Liver (tissue), 9 donors: ENCODE measurements around the gene GYG2. TPM values are rescaled to one million over a fixed set of nuclear protein-coding genes. Genes with fewer than 3 reads are reported as not detected.
"Not testable (repeated sequence)": the region's sequence is repeated elsewhere in the genome, so short reads cannot be mapped to it uniquely, and the experiment has no call there.

Experiments
- DNase-seq: peaks from one replicate; pipeline ENCODE4 v3.0.0-alpha.2; 2017; ENCODE audit warnings: low spot score
- H3K27ac ChIP-seq, 2 donors: one replicate each; pipeline ENCODE4 v1.7.0; 2013; ENCODE audit warnings: inconsistent platforms in 2 of 2, low read length in 2 of 2, control low read depth in 1 of 2, low read depth in 1 of 2, mild to moderate bottlenecking in 1 of 2
- H3K27me3 ChIP-seq, 4 donors: one replicate each; pipeline versions ENCODE4 v1.6.1 to v1.7.0; 2013; ENCODE audit warnings: low read length in 3 of 4, inconsistent platforms in 1 of 4, mild to moderate bottlenecking in 1 of 4, moderate library complexity in 1 of 4; ENCODE audit not compliant: control insufficient read depth in 4 of 4, insufficient read depth in 4 of 4
- H3K36me3 ChIP-seq, 4 donors: one replicate each; pipeline versions ENCODE4 v1.6.1 to v1.7.0; 2013; ENCODE audit warnings: low read length in 3 of 4, mild to moderate bottlenecking in 3 of 4, low read depth in 1 of 4, moderate library complexity in 1 of 4; ENCODE audit not compliant: control insufficient read depth in 4 of 4, insufficient read depth in 3 of 4
- H3K4me1 ChIP-seq, 4 donors: one replicate each; pipeline versions ENCODE4 v1.6.1 to v1.7.0; 2013; ENCODE audit warnings: low read length in 3 of 4, mild to moderate bottlenecking in 3 of 4, moderate library complexity in 1 of 4; ENCODE audit not compliant: control insufficient read depth in 4 of 4, insufficient read depth in 4 of 4
- H3K4me3 ChIP-seq, 3 donors: one replicate each; pipeline versions ENCODE4 v1.6.1 to v1.7.0; 2013; ENCODE audit warnings: low read length in 3 of 3, control low read depth in 1 of 3, low read depth in 1 of 3, mild to moderate bottlenecking in 1 of 3
- H3K9ac ChIP-seq, 2 donors: one replicate each; pipeline ENCODE4 v1.7.0; 2013; ENCODE audit warnings: low read length in 2 of 2, mild to moderate bottlenecking in 2 of 2, moderate library complexity in 2 of 2, control low read depth in 1 of 2, low read depth in 1 of 2
- H3K9me3 ChIP-seq, 4 donors: one replicate each; pipeline versions ENCODE4 v1.6.1 to v1.7.0; 2013; ENCODE audit warnings: low read length in 3 of 4; ENCODE audit not compliant: control insufficient read depth in 4 of 4
- ATF3 ChIP-seq: IDR thresholded peaks from 2 replicates; pipeline ENCODE4 v1.6.1; 2016; ENCODE audit warnings: antibody characterized with exemption
- EGR1 ChIP-seq, 2 donors: IDR thresholded peaks; 2 replicates each; pipeline ENCODE4 v1.6.1; 2016 to 2018; ENCODE audit warnings: antibody characterized with exemption in 2 of 2, low read depth in 2 of 2
- FOXA1 ChIP-seq: IDR thresholded peaks from 2 replicates; pipeline ENCODE4 v1.6.1; 2016; ENCODE audit warnings: antibody characterized with exemption
- FOXA2 ChIP-seq: IDR thresholded peaks from 2 replicates; pipeline ENCODE4 v1.6.1; 2016; ENCODE audit warnings: antibody characterized with exemption
- HNF4A ChIP-seq, 2 donors: conservative IDR thresholded peaks; 2 replicates each; pipeline ENCODE4 v1.6.1; 2016; ENCODE audit warnings: antibody characterized with exemption in 2 of 2, mild to moderate bottlenecking in 2 of 2
- HNF4G ChIP-seq: IDR thresholded peaks from 2 replicates; pipeline ENCODE4 v1.6.1; 2016; ENCODE audit warnings: antibody characterized with exemption
- JUND ChIP-seq, 2 donors: IDR thresholded peaks; 2 replicates each; pipeline ENCODE4 v1.6.1; 2016; ENCODE audit warnings: antibody characterized with exemption in 2 of 2
- MAX ChIP-seq: IDR thresholded peaks from 2 replicates; pipeline ENCODE4 v1.6.1; 2016; ENCODE audit warnings: antibody characterized with exemption
- NR2F2 ChIP-seq: IDR thresholded peaks from 2 replicates; pipeline ENCODE4 v1.6.1; 2016; ENCODE audit warnings: antibody characterized with exemption
- RAD21 ChIP-seq, 2 donors: IDR thresholded peaks; 2 replicates each; pipeline ENCODE4 v1.6.1; 2016; ENCODE audit warnings: antibody characterized with exemption in 2 of 2, mild to moderate bottlenecking in 2 of 2
- RXRA ChIP-seq, 2 donors: IDR thresholded peaks; 2 replicates each; pipeline ENCODE4 v1.6.1; 2017 to 2018; ENCODE audit warnings: antibody characterized with exemption in 2 of 2, mild to moderate bottlenecking in 1 of 2
- SP1 ChIP-seq: IDR thresholded peaks from 2 replicates; pipeline ENCODE4 v1.6.1; 2018; ENCODE audit warnings: antibody characterized with exemption, mild to moderate bottlenecking
- WGBS: extraction: QIAGEN DNeasy Blood & Tissue Kit; methylation state at CpG from one replicate; pipeline ENCODE4 v1.1.7; 2013; 5-methylcytosine and 5-hydroxymethylcytosine counted together
- polyA plus RNA-seq, 2 donors: library from polyadenylated mRNA; stranded (reverse) in 1 of 2; unstranded in 1 of 2; fragments of 200-250 nt in 1 of 2; fragments of >200 nt in 1 of 2; fragmentation: Nextera tagmentation in 1 of 2; extraction: Ambion mirVana in 1 of 2; gene quantifications; one replicate each; pipeline versions ENCODE4 v1.2.1 to v1.2.3, GENCODE V29; 2013 to 2015
- total RNA-seq, 2 donors: library from RNA; depleted of rRNA; stranded (reverse); fragments of >200 nt; gene quantifications; one replicate each; pipeline ENCODE4 v1.2.3, GENCODE V29; 2014
- donor health status: healthy.
- donor health status: healthy.
- donor health status: healthy.
- donor health status: healthy.
- donor health status: healthy.

GYG2 gene
- total RNA-seq = 10 to 100 TPM; 11.9 to 32.6 TPM
- 10 to 100 TPM; 11.3 to 16.7 TPM for polyA plus RNA-seq

GRCh38 chrX:2828344-2828958 is at the start of gene GYG2:
Gene GYG2 (plus strand): TSS chrX:2828930. CDS start chrX:2830189, 1,259 bp downstream.
- Histone ChIP-seq H3K27ac (peak within 1 kb of the TSS in 1 of 2 donors; percentile 18), H3K4me1 (peaks cover 0 to 30% (median 5%) of the 10 kb centered on the region in 4 donors), H3K36me3 (no peaks in the 10 kb centered on the region), H3K9me3 (no peaks in the 10 kb centered on the region), H3K4me3 (peak within 1 kb of the TSS in 2 of 3 donors; percentile 60 to 69), H3K27me3 (no peaks in the 10 kb centered on the region), H3K9ac (no peak within 1 kb of the TSS)
- peak; percentile 39 for DNase-seq
- 17% methylated on average over 51 of the region's 56 CpGs for WGBS
- peak; percentile 43 to 72 for TF ChIP-seq HNF4A (conservative IDR thresholded peaks at IDR 0.05)
- no peak for TF ChIP-seq MAX
- no peak for TF ChIP-seq EGR1 (IDR thresholded peaks at IDR 0.05; ENCODE audit: low read depth in 2 of 2)
- TF ChIP-seq JUND (IDR thresholded peaks at IDR 0.05) = no peak
- TF ChIP-seq NR2F2 = no peak
- TF ChIP-seq SP1 = peak; percentile 55
- TF ChIP-seq RXRA (IDR thresholded peaks at IDR 0.05) = peak in 1 of 2 donors; percentile 14
- no peak for TF ChIP-seq FOXA1

- WGBS = 51% methylated on average over 12 of the region's 12 CpGs
- H3K4me3 ChIP-seq, H3K27me3 ChIP-seq, DNase-seq, H3K27ac ChIP-seq, H3K9me3 ChIP-seq, H3K9ac ChIP-seq, H3K36me3 ChIP-seq, H3K4me1 ChIP-seq: not testable (repeated sequence)
- TF ChIP-seq FOXA2 = peak; percentile 10
Measured at GRCh38 chrX:2780472-2781225, 48.1 kb upstream of the GYG2 start.

- H3K9me3 ChIP-seq = no peaks in the 10 kb centered on the region
Measured at GRCh38 chrX:2781226-2781571, 47.5 kb upstream of the GYG2 start.

GRCh38 chrX:2781698-2782097 is 47.0 kb upstream of the GYG2 start:
- WGBS = 23% methylated on average over 6 of the region's 6 CpGs
- Histone ChIP-seq H3K4me1 (peaks cover 0 to 3% (median 0%) of the 10 kb centered on the region in 4 donors), H3K4me3 (no peak overlapping the region), H3K36me3 (no peaks in the 10 kb centered on the region), H3K27me3 (no peaks in the 10 kb centered on the region), H3K9me3 (no peaks in the 10 kb centered on the region), H3K27ac (no peak overlapping the region), H3K9ac (no peak overlapping the region)
- DNase-seq = no peak
- TF ChIP-seq ATF3 (no peak), EGR1 (IDR thresholded peaks at IDR 0.05; ENCODE audit: low read depth in 2 of 2) (no peak), RAD21 (IDR thresholded peaks at IDR 0.05) (no peak), JUND (IDR thresholded peaks at IDR 0.05) (no peak), FOXA2 (no peak), HNF4G (no peak), HNF4A (conservative IDR thresholded peaks at IDR 0.05) (no peak), RXRA (IDR thresholded peaks at IDR 0.05) (no peak), SP1 (no peak)

More at GRCh38 chrX:2781226-2781571, 47.5 kb upstream of the GYG2 start:
- no peak overlapping the region for H3K4me3 ChIP-seq
- WGBS = 49% methylated on average over 1 of the region's 1 CpG
- H3K9ac ChIP-seq = no peak overlapping the region
- TF ChIP-seq NR2F2 = no peak
- TF ChIP-seq FOXA1 = no peak
- H3K27me3 ChIP-seq = no peaks in the 10 kb centered on the region
- peaks cover 0 to 3% (median 0%) of the 10 kb centered on the region in 4 donors for H3K4me1 ChIP-seq
- no peak for DNase-seq
- H3K27ac ChIP-seq = no peak overlapping the region
- no peaks in the 10 kb centered on the region for H3K36me3 ChIP-seq
